Measurements from ENCODE around the gene CD28.

GRCh38 chr2:203694191-203694590 lies 12.2 kb upstream of the CD28 start:
- no peak for TF ChIP-seq POLR2A (IDR thresholded peaks at IDR 0.05)
- TF ChIP-seq CTCF (IDR thresholded peaks at IDR 0.05), result no peak
- no peak for TF ChIP-seq EP300 (IDR thresholded peaks at IDR 0.05)
